ENCODE data around the gene RNASEH2B. TPM values are rescaled to one million over a fixed set of nuclear protein-coding genes. Genes with fewer than 3 reads are reported as not detected.

The RNASEH2B gene
- total RNA-seq, 1 donor from 2014 or later, result 9.3 TPM

DNA sequence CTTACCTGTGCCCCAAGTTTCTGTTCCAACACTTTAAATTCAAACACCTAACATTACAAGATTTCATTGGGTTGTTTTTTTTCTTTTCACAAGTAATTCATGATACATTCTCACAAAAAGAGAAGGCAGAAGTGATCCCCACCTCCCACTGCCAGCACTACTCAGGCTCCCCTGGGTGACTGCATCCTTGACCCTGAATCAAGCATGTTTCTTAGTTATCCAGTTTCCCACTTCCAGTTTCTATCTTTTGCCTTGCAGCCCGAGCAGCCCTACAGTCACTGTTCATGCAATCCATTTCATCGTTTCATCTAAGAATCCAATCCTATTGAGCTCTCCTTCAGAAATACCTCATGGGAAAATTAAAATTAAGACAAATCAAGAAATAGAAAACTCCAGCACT lies 61.4 kb downstream of the RNASEH2B start:
- H3K4me3 Mint-ChIP-seq (ENCODE audit: unreplicated experiment), result no peak overlapping the region
- no peaks in the 10 kb centered on the region for H3K27me3 Mint-ChIP-seq (ENCODE audit: unreplicated experiment)
- no peaks in the 10 kb centered on the region for H3K36me3 Mint-ChIP-seq (ENCODE audit: low read depth, unreplicated experiment)
- H3K4me1 Mint-ChIP-seq (ENCODE audit: unreplicated experiment), result no peaks in the 10 kb centered on the region
- no peaks in the 10 kb centered on the region for H3K9me3 Mint-ChIP-seq (ENCODE audit: unreplicated experiment)
- TF ChIP-seq, protein P1, sequence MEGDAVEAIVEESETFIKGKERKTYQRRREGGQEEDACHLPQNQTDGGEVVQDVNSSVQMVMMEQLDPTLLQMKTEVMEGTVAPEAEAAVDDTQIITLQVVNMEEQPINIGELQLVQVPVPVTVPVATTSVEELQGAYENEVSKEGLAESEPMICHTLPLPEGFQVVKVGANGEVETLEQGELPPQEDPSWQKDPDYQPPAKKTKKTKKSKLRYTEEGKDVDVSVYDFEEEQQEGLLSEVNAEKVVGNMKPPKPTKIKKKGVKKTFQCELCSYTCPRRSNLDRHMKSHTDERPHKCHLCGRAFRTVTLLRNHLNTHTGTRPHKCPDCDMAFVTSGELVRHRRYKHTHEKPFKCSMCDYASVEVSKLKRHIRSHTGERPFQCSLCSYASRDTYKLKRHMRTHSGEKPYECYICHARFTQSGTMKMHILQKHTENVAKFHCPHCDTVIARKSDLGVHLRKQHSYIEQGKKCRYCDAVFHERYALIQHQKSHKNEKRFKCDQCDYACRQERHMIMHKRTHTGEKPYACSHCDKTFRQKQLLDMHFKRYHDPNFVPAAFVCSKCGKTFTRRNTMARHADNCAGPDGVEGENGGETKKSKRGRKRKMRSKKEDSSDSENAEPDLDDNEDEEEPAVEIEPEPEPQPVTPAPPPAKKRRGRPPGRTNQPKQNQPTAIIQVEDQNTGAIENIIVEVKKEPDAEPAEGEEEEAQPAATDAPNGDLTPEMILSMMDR (IDR thresholded peaks at IDR 0.05; ENCODE audit: unreplicated experiment), result no peak
- DNase-seq (ENCODE audit: low spot score), result no peak
- no peak overlapping the region for H3K27ac Mint-ChIP-seq (ENCODE audit: unreplicated experiment)

DNA sequence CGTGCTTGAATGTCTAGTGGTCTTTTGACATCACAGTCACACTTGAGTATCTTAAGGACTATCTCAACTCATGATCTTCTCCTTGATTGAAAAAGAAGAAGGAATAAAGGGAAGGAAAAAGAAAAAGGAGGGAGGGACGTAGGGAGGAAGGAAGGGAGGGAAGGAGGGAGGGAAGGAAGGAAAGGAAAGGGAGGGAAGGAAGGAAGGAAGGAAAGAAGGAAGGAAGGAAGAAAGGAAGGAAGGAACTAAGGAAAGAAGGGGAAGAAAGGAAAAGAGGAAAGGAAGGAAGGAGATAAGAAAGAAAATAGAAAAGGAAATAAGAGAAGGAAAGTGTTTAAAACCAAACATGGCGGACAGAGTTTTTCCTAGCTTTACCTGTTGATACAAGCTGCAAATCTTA lies 64.7 kb downstream of the RNASEH2B start:
- no peaks in the 10 kb centered on the region for H3K27me3 Mint-ChIP-seq (ENCODE audit: unreplicated experiment)
- H3K4me3 Mint-ChIP-seq (ENCODE audit: unreplicated experiment), result no peak overlapping the region
- H3K4me1 Mint-ChIP-seq (ENCODE audit: unreplicated experiment), result peaks cover 2% of the 10 kb centered on the region
- no peak overlapping the region for H3K27ac Mint-ChIP-seq (ENCODE audit: unreplicated experiment)
- H3K36me3 Mint-ChIP-seq (ENCODE audit: low read depth, unreplicated experiment), result no peaks in the 10 kb centered on the region
- no peak for DNase-seq (ENCODE audit: low spot score)
- TF ChIP-seq, protein P1 (IDR thresholded peaks at IDR 0.05; ENCODE audit: unreplicated experiment), result no peak
- H3K9me3 Mint-ChIP-seq (ENCODE audit: unreplicated experiment), result no peaks in the 10 kb centered on the region

DNA sequence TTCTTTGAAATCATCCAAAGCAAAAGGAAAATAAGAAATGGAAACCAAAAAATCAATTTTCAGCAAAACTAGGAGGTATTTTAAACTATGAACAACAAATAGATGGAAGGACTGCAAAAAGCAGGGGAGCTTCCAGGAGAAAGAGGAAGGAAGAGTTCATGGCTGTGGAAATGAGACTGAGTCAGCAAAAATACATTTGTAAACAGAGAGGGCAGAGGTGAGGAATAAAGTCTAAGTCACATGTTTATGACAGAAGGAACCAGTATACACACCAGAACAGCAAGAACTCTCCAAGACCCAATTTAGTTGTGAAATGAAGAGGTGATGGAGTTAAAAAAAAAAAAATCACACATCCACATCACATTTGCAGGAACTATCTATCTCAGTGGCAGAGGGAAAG lies 69.6 kb downstream of the RNASEH2B start:
- H3K36me3 Mint-ChIP-seq (ENCODE audit: low read depth, unreplicated experiment), result no peaks in the 10 kb centered on the region
- H3K9me3 Mint-ChIP-seq (ENCODE audit: unreplicated experiment), result no peaks in the 10 kb centered on the region
- H3K4me3 Mint-ChIP-seq (ENCODE audit: unreplicated experiment), result no peak overlapping the region
- peaks cover 2% of the 10 kb centered on the region for H3K4me1 Mint-ChIP-seq (ENCODE audit: unreplicated experiment)
- H3K27ac Mint-ChIP-seq (ENCODE audit: unreplicated experiment), result no peak overlapping the region
- TF ChIP-seq, protein P1 (IDR thresholded peaks at IDR 0.05; ENCODE audit: unreplicated experiment), result no peak
- no peak for DNase-seq (ENCODE audit: low spot score)
- peaks cover 3% of the 10 kb centered on the region for H3K27me3 Mint-ChIP-seq (ENCODE audit: unreplicated experiment)

DNA sequence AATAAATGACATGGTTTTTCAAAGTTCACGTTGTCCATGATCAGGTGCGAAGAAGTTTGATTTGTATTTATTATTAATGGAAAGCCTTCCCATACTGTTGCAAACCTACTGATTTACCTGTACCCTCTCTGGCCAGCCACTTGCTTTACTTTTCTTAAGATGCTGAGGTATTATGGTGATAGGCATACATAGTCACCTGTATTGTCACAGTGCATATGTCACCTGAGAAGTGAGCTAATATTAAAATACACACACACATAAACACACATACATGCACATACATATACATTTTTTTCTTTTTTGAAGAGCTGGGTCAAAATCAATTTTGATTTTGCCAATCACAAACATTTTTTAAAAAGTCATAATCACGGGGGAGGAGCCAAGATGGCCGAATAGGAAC lies 72.1 kb downstream of the RNASEH2B start:
- Mint-ChIP-seq H3K27ac (ENCODE audit: unreplicated experiment) (no peak overlapping the region), H3K4me3 (ENCODE audit: unreplicated experiment) (peak overlapping the region; percentile 79)

DNA sequence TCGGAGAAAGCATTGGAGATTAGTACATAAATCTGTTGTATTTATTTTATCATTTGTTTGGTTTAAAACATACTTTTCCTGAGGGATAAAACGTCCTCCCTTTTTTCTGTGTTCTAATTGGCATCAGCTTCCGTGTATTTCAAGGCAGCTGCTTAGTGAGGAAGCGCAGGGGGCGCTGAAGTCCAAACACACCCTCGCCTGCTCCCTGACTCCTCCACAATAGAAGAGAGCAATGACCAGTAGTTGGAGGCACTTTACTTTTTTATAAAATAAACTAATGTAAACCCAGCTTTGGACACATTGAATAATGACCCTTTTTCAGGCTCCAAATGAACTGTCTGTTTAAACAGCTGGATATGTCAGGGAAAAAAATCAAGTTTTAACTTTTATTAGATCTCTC lies 79.9 kb downstream of the RNASEH2B start:
- Mint-ChIP-seq H3K27ac (ENCODE audit: unreplicated experiment) (no peak overlapping the region), H3K27me3 (ENCODE audit: unreplicated experiment) (no peaks in the 10 kb centered on the region), H3K4me1 (ENCODE audit: unreplicated experiment) (peaks cover 6% of the 10 kb centered on the region), H3K9me3 (ENCODE audit: unreplicated experiment) (no peaks in the 10 kb centered on the region), H3K36me3 (ENCODE audit: low read depth, unreplicated experiment) (no peaks in the 10 kb centered on the region), H3K4me3 (ENCODE audit: unreplicated experiment) (no peak overlapping the region)
- TF ChIP-seq, protein P1 (IDR thresholded peaks at IDR 0.05; ENCODE audit: unreplicated experiment), result no peak
- DNase-seq (ENCODE audit: low spot score), result no peak

More for the DNA sequence above, 72.1 kb downstream of the RNASEH2B start:
- Mint-ChIP-seq H3K9me3 (ENCODE audit: unreplicated experiment) (no peaks in the 10 kb centered on the region), H3K4me1 (ENCODE audit: unreplicated experiment) (peaks cover 2% of the 10 kb centered on the region), H3K36me3 (ENCODE audit: low read depth, unreplicated experiment) (no peaks in the 10 kb centered on the region), H3K27me3 (ENCODE audit: unreplicated experiment) (peaks cover 3% of the 10 kb centered on the region)
- DNase-seq (ENCODE audit: low spot score), result no peak
- TF ChIP-seq, protein P1 (IDR thresholded peaks at IDR 0.05; ENCODE audit: unreplicated experiment), result no peak

Measured in endothelial cell (in vitro differentiated cells).